Gastrocnemius medialis (tissue), 4 donors: ENCODE data around the gene FUT7.

Experiments used
- POLR2A ChIP-seq, 2 donors: fragments of 450-650 bp; IDR thresholded peaks; one replicate each; pipeline ENCODE4 v1.6.1; 2017; ENCODE audit warnings: antibody characterized with exemption in 2 of 2, mild to moderate bottlenecking in 2 of 2, moderate library complexity in 2 of 2
- TF ChIP-seq, protein P1 (sequence below), 5 experiments: fragments of 450-650 bp in 3 of 5; fragments of 200-600 bp in 2 of 5; sonication (generic) in 2 of 5; IDR thresholded peaks in 4 of 5; conservative IDR thresholded peaks in 1 of 5; 1 replicate in 4 of 5; 2 replicates in 1 of 5; pipeline ENCODE4 v1.5.1; 2016 to 2019; ENCODE audit warnings: antibody characterized with exemption in 5 of 5, mild to moderate bottlenecking in 3 of 5, moderate library complexity in 3 of 5

DNA sequence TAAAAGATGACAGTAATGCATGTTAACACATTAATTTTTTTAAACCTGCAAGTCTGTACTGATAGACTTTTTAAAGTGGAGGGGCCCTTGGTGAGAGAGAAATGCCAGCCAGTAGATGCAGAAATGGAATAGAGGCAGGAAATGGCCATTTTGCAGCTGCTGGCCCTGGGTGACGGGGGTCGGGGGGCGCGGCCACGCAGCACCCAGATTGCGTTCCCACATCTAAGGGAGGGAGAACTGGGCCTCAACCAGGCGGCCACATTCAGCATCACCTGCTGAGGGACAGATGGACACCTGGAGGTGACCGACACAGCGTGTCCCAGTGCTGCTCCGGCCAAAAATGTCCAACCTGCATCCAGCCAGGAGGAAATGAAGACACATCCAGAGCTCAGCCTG, 29.2 kb downstream of the FUT7 start:
- TF ChIP-seq, protein P1, sequence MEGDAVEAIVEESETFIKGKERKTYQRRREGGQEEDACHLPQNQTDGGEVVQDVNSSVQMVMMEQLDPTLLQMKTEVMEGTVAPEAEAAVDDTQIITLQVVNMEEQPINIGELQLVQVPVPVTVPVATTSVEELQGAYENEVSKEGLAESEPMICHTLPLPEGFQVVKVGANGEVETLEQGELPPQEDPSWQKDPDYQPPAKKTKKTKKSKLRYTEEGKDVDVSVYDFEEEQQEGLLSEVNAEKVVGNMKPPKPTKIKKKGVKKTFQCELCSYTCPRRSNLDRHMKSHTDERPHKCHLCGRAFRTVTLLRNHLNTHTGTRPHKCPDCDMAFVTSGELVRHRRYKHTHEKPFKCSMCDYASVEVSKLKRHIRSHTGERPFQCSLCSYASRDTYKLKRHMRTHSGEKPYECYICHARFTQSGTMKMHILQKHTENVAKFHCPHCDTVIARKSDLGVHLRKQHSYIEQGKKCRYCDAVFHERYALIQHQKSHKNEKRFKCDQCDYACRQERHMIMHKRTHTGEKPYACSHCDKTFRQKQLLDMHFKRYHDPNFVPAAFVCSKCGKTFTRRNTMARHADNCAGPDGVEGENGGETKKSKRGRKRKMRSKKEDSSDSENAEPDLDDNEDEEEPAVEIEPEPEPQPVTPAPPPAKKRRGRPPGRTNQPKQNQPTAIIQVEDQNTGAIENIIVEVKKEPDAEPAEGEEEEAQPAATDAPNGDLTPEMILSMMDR (IDR thresholded peaks at IDR 0.05 in 4 of 5, conservative IDR thresholded peaks at IDR 0.05 in 1 of 5), result no peak
- TF ChIP-seq POLR2A (IDR thresholded peaks at IDR 0.05), result no peak
